HG03280 (cell line): ENCODE data around the gene EDC4.

Experiments
- ATAC-seq: cut with Tn5 transposase; IDR thresholded peaks from one replicate; pipeline ENCODE4 v1.9.1; 2021; ENCODE audit warnings: mild to moderate bottlenecking, moderate library complexity; ENCODE audit not compliant: unreplicated experiment

EDC4 gene

DNA sequence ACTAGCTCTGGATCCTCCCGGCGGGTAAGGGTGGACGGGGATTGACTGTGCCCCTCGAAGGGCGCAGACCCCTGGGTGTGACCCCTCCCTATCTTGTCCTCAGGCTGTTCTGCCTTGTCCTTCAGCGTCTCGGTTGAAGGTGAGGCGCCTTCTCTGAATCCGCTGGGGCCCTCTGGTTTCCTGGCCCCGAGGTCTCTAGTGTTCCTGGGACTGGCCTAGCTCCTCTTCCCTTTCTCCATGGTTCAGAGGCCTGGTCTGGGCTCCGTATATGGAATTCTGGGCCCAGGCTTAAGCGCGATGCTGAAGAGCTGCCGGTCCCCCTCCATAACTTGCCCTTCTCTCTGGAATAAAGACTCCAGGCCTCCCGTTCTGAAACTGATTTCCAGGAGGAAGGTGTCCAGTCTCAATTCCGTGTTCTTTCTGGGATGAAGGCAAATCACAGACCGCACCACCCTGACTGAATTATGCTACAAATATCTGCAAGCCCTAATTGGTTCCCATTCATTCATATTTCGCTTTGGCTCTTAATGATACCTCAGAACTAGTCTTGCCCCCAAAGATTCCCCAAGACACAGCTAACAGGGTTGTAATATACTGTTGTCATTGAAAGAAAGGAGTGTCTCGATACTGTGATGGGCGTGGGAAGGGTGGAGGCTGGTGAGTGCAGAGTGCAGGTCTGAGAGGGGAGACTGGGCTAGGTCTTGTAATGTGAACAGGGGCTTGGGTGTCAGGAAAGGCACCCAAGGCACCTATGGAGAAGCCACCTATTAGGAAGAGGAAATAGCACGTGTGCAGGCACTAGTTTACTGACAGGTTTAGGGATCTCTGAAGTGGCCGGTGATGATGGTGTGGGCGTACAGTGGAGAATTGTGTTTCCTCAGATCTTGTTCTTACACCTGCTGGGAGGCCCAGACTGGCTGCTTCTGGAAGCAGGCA lies 851 bp downstream of the EDC4 start:
- peak; percentile 11 for ATAC-seq

DNA sequence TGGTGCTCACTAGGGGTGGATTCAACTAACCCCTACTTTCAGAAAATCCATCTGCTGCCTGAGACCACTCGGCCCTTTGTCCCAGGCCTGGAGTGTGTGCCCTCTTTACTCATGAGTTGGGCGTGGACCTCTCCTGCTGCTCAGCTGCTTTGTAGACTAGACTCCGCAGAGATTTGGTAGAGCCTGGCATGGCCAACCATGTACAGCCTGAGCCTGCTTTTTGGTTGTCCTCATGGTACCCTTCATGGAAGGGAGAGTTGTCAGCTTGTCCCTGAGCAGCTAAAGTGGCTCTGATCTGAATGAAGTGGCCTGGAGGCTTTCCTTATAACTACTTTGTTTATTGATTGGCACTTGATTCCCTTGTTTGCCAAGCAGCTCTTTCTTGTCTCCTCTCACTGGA lies 1.5 kb downstream of the EDC4 start:
- no peak for ATAC-seq

DNA sequence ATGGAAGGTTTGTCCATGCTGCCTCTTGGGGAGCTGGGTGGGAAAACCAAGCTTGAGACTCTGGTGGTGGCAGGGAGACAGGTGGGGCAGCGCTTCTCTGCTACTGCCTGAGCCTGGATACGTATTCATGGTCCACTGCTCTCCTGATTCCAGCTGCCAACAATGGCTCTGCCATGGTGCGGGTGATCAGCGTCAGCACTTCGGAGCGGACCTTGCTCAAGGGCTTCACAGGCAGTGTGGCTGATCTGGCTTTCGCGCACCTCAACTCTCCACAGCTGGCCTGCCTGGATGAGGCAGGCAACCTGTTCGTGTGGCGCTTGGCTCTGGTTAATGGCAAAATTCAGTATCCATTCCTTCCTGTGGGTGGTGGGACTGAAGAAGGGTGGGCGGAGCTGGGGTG lies 4.2 kb downstream of the EDC4 start:
- no peak for ATAC-seq

DNA sequence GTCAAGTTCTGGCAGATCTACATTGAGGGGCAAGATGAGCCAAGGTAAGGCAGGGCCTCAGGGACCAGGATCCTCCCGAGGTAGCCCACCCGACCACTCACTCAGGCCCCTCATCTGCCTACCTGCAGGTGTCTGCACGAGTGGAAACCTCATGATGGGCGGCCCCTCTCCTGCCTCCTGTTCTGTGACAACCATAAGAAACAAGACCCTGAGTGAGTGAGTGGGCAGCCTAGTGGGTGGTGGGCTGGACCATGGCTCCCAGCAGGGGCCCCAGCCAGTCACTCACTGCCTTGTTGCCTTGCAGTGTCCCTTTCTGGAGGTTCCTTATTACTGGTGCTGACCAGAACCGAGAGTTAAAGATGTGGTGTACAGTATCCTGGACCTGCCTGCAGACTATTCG lies 5.4 kb downstream of the EDC4 start:
- no peak for ATAC-seq

DNA sequence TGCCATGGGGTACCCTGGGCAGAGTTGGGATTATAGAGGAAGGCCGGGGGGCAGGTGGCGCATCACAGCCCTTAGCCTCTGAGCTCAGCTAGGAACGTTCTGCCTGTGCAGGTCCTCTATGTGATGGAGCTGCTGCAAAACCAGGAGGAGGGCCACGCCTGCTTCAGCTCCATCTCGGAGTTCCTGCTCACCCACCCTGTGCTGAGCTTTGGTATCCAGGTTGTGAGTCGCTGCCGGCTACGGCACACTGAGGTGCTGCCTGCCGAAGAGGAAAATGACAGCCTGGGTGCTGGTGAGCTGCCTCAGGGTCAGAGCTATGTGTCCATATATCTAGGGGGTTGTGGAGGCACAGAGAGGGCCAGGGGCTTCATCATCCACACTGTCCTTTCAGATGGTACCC lies 6.0 kb downstream of the EDC4 start:
- ATAC-seq, result no peak

DNA sequence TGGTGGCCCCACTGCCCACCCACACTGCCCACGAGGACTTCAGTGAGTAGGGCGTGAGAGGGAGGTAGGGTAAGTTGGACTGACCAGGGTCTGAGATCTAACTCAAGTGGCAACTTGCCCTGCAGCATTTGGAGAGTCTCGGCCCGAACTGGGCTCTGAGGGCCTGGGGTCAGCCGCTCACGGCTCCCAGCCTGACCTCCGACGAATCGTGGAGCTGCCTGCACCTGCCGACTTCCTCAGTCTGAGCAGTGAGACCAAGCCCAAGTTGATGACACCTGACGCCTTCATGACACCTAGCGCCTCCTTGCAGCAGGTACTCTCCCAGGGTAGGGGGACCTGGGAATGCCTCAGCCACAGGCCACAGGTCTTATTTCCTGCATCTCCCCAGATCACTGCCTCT lies 6.6 kb downstream of the EDC4 start:
- no peak for ATAC-seq

DNA sequence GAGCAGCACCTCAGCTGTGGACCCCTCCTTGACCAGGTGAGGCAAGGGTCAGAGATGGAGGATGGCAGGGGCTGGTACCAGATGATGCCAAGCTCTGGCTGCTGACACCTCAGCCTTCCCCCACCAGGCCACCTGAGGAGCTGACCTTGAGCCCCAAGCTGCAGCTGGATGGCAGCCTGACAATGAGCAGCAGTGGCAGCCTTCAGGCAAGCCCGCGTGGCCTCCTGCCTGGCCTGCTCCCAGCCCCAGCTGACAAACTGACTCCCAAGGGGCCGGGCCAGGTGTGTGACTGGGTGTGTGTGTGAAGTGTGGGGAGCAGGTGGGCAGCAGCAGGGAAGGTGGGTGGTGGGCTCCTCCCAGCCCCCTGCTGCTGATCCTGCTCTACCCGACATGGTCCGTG lies 7.1 kb downstream of the EDC4 start:
- no peak for ATAC-seq

DNA sequence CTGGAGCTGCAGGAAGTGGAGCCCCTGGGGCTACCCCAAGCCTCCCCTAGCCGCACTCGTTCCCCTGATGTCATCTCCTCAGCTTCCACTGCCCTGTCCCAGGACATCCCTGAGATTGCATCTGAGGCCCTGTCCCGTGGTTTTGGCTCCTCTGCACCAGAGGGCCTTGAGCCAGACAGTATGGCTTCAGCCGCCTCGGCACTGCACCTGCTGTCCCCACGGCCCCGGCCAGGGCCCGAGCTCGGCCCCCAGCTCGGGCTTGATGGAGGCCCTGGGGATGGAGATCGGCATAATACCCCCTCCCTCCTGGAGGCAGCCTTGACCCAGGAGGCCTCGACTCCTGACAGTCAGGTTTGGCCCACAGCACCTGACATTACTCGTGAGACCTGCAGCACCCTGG lies 7.7 kb downstream of the EDC4 start:
- ATAC-seq, result no peak

DNA sequence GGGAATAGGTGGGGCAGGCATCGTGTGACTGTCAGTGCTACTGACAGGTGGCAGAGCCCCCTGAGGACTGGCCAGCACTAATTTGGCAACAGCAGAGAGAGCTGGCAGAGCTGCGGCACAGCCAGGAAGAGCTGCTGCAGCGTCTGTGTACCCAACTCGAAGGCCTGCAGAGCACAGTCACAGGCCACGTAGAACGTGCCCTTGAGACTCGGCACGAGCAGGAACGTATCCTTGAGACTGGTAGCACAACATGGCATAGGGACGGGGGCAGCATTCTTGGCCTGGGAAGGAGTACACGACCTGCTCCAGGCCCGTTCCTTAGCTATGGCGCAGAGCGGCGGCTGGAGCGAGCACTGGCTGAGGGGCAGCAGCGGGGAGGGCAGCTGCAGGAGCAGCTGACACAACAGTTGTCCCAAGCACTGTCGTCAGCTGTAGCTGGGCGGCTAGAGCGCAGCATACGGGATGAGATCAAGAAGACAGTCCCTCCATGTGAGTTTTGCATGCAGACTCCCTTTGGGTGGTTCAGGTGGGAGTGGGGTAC lies 8.8 kb downstream of the EDC4 start:
- no peak for ATAC-seq

DNA sequence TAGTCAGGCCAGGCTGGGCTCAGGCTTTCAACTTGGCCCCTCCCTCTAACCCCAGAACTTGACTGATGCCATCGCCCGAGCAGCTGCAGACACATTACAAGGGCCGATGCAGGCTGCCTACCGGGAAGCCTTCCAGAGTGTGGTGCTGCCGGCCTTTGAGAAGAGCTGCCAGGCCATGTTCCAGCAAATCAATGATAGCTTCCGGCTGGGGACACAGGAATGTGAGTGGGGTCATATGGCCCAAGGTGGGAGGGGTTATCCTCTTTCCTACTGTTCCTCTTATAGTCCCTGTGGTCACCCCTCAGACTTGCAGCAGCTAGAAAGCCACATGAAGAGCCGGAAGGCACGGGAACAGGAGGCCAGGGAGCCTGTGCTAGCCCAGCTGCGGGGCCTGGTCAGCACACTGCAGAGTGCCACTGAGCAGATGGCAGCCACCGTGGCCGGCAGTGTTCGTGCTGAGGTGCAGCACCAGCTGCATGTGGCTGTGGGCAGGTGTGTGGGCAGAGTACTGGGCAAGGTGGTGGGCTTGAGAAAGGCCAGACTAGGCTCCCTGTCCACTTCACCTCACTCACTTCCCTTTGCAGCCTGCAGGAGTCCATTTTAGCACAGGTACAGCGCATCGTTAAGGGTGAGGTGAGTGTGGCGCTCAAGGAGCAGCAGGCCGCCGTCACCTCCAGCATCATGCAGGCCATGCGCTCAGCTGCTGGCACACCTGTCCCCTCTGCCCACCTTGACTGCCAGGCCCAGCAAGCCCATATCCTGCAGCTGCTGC lies 9.7 kb downstream of the EDC4 start:
- no peak for ATAC-seq

DNA sequence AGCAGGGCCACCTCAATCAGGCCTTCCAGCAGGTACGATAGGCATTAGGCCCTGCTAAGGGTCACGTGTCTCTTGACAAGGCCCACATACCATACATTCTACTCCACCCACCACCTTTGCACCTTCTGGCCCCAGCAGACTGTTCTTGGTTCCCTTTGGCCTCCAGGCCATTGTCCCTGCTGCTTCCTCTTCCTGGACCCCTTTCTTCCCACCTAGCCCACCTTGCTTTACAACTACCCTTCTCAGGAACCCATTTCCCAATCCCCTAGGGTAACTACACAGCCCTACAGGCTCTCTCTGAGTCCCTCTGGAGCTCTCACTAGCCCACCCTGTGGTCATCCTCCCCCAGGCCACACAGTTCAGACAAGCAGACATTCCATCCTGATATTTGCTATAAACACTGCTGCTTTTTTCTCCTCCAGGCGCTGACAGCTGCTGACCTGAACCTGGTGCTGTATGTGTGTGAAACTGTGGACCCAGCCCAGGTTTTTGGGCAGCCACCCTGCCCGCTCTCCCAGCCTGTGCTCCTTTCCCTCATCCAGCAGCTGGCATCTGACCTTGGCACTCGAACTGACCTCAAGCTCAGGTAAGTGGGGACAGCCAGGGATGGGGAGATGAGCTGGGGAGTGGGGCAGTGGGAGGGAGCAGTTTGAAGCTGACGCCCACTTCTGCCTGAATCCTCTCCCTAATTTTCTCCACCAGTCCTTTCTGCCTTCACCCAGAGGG lies 10.5 kb downstream of the EDC4 start:
- no peak for ATAC-seq

DNA sequence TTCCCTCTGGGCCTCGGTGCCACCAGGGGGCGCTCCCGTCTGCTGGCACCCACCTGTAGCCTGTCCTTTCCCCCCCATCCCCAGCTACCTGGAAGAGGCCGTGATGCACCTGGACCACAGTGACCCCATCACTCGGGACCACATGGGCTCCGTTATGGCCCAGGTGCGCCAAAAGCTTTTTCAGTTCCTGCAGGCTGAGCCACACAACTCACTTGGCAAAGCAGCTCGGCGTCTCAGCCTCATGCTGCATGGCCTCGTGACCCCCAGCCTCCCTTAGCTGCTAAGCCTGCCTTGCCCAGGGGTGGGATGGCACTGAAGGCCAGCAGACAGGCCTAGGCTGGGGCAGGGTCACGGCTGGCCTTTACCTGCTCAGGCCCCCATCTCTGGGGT lies 11.0 kb downstream of the EDC4 start:
- no peak for ATAC-seq

DNA sequence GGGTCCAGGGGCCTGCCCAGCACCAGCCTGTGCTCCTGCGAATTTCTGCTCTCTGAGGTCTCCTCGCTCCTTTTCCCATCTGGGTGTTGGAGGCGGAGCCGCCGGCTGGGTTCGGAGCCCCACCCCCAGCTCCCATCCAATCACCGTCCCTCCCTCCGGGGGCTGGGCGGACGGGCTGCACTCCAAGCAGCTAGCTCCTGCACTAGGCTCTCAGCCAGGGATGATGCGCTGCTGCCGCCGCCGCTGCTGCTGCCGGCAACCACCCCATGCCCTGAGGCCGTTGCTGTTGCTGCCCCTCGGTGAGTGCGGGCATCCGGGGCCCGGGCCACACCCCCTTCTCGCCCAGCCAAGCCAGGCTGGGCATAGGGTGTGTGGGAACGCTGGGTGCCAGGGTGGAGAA lies 11.8 kb downstream of the EDC4 start, which contains the start of gene NRN1L:
TSS of gene NRN1L (plus strand) at position 202 of the 400 bp plus-strand sequence. CDS start at position 221, 19 bp downstream.
- ATAC-seq, result no peak

DNA sequence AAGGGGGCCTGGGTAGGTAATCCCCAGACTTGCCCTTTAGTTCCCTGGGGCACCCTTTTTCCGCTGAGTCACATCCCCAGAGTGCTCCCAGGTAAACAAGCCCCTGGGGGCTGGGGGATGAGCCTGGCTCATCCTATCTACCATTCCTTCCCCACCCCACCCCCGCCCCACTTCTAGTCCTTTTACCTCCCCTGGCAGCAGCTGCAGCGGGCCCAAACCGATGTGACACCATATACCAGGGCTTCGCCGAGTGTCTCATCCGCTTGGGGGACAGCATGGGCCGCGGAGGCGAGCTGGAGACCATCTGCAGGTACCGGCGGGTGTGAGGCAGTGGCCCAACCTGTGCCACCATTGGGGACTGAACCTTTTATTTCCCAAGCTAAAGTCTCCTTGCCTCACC lies 12.7 kb downstream of the EDC4 start:
- no peak for ATAC-seq

DNA sequence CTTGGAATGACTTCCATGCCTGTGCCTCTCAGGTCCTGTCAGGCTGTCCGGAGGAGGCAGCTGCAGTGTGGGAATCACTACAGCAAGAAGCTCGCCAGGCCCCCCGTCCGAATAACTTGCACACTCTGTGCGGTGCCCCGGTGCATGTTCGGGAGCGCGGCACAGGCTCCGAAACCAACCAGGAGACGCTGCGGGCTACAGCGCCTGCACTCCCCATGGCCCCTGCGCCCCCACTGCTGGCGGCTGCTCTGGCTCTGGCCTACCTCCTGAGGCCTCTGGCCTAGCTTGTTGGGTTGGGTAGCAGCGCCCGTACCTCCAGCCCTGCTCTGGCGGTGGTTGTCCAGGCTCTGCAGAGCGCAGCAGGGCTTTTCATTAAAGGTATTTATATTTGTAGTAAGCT lies 13.1 kb downstream of the EDC4 start:
- no peak for ATAC-seq

DNA sequence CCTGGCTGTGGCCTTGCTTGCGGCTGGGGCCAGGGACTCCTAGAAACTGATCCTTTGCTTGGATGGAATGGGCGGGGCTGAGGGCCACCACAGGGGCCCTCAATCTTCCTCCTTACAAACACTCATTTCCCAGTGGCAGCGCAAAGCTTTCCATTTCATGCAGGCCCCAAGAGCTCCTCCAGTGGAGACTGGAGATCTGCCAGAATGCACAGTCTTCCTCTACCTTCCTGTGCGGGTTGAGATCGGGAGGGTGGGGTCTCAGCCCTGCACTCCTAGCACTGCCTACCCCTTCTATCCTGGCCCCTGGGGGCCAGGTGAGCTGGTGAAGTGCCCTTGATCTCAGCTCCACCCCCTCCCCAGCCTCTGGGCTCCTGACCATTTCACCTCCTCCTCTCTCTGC lies 13.5 kb downstream of the EDC4 start:
- no peak for ATAC-seq

DNA sequence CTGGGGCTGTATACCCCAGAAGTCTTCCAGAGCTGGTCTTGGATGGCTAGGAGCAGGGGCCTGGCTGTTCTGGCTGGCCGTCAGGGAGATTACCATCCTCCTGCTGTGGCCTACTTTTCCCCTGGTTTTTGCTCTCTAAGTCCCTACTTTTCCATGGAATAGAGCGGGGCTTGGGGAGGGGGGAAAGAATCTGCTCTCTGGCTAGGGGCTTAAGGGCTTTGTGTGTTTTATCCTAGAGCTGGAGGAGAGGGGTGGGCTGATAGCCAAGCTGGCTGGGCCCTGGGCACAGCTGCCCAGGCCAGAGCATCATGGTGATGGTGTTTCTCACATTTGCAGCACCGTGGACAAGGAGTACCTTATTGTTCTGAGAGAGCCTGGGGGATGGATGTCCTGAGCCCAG lies 15.5 kb downstream of the EDC4 start:
- no peak for ATAC-seq

DNA sequence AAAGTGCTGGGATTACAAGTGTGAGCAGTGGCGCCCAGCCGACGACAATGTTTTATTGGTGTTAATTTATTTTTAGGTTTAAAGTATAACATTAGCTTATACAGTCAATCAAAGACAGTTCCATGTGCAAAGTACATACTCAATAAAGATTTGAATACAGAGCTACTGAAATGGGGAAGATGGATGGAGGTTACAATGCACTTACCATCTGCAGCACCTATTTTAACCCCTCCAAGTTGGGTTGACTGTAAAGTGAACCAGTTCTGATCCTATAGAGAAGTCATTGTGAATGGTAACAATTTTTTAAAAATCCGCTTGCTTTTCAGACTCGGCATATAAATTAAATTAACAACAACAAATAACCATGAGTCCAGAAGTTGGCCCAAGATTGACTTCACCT lies 19.5 kb downstream of the EDC4 start:
- ATAC-seq, result no peak

DNA sequence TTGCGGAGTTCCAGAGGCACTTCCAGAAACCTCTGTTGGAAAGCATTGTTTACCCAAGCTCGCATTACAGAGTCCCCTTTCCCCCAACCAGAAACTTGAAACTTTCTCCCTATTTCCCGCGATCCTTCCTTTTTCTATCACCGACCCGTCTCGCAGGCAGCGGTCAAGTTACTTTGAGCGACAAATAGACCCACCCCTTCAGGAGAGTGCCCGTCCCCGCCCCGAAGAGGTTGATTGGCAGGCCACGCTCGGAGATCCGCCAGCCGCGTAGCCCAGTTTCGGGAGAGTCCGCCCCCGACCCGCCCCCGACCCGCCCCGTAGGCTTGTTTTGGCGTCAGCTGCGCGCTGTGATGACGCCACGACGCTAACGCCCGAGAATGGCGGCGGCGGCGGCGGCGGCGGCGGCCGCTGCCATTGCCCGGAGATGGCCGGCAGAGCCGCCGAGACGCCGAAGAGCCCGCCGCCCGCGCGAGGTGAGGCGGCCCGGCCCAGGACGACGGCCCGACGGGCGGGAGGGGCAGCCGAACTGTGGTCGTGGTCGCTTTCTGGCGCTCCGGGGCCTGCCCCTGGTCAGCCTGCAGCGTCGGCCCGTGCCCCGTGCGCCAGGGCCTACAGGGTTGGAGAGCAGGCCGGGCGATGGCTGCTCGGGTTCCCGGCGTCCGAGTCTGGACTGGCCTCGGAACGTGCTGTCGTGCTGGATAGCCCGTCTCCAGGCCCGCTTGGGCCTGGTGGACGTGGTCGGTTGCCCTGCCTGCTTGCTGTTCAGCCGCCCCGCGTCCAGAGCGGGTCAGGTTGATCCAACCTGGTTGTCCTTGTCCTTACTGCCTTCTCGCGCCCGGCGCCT lies 20.3 kb downstream of the EDC4 start, which contains the start of gene PSKH1:
TSS of gene PSKH1 (plus strand) at position 356 of the 844 bp plus-strand sequence. CDS start 15,496 bp downstream, outside the sequence.
- ATAC-seq, result peak; percentile 93

DNA sequence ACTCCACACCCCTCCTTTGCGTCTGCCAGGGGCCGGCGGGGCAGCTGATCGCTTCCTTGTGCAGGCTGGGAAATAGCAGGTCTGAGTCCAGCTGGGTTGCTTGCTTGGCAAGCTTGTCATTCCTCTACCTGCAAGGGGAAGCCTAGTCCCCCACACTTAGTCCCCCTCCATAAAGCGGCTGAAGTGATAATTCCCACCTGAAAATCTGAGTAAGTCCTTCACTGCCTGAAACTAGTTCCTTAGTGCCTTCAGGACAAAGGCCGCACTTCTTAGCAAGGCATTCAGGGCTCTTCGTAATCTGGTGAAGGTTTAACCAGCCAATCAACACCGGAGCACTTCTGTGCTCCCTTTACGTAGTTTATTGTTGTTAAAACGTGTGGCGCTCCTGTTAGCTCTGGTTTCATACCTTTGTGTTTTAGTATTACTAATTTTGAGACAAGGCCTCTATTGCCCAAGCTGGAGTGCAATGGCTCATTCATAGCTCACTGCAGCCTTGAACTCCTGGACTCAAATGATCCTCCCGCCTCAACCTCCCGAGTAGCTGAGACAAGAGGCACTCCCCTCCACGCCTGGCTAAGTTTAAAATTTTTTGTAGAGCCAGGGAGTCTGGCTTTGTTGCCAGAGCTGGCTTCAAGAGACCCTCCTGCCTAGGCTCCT lies 21.0 kb downstream of the EDC4 start:
- ATAC-seq, result no peak
